ENCODE results near the gene FAM50A.

FAM50A gene

DNA sequence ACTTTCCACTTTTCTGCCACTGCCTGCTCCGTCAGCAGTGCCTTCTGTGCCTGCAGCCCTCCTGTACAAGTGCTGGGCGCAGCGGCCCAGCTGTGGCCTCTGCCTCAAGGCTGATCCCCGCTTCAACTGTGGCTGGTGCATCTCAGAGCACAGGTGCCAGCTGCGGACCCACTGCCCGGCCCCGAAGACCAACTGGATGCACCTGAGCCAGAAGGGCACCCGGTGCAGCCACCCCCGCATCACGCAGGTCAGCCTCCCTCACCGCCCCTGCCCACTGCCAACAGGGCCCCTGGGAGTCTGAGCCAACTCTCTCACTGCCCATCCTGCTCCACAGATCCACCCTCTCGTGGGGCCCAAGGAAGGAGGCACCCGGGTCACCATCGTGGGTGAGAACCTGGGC lies 21.7 kb downstream of the FAM50A start:
- Histone ChIP-seq H4K20me1 (ENCODE audit: low read depth, low read length) (no peaks in the 10 kb centered on the region), H3K4me3 (ENCODE audit: insufficient read depth, low read length, poor library complexity, severe bottlenecking) (no peak overlapping the region), H3K36me3 (ENCODE audit: low read length) (no peaks in the 10 kb centered on the region), H3K9me3 (ENCODE audit: insufficient read depth, low read length) (no peaks in the 10 kb centered on the region), H3K4me2 (ENCODE audit: low read depth, low read length, poor library complexity, severe bottlenecking) (no peak overlapping the region), H3K9me2 (replicated peaks; ENCODE audit: insufficient read depth, low read length) (no peaks in the 10 kb centered on the region), H3K27ac (ENCODE audit: low read depth, low read length) (no peak overlapping the region), H2AFZ (ENCODE audit: low read depth, low read length, severe bottlenecking) (no peak overlapping the region), H3K9ac (ENCODE audit: low read length) (no peak overlapping the region), H3K27me3 (ENCODE audit: low read length) (no peaks in the 10 kb centered on the region), H3K79me2 (ENCODE audit: insufficient read depth, low read length) (no peaks in the 10 kb centered on the region), H3F3A (ENCODE audit: insufficient read depth) (no peaks in the 10 kb centered on the region)
- no peak for TF ChIP-seq EZH2phosphoT487 (conservative IDR thresholded peaks at IDR 0.05; ENCODE audit: low read length)
- TF ChIP-seq, protein P1, sequence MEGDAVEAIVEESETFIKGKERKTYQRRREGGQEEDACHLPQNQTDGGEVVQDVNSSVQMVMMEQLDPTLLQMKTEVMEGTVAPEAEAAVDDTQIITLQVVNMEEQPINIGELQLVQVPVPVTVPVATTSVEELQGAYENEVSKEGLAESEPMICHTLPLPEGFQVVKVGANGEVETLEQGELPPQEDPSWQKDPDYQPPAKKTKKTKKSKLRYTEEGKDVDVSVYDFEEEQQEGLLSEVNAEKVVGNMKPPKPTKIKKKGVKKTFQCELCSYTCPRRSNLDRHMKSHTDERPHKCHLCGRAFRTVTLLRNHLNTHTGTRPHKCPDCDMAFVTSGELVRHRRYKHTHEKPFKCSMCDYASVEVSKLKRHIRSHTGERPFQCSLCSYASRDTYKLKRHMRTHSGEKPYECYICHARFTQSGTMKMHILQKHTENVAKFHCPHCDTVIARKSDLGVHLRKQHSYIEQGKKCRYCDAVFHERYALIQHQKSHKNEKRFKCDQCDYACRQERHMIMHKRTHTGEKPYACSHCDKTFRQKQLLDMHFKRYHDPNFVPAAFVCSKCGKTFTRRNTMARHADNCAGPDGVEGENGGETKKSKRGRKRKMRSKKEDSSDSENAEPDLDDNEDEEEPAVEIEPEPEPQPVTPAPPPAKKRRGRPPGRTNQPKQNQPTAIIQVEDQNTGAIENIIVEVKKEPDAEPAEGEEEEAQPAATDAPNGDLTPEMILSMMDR (IDR thresholded peaks at IDR 0.05; ENCODE audit: insufficient read depth, low read length, poor library complexity, severe bottlenecking) = no peak

DNA sequence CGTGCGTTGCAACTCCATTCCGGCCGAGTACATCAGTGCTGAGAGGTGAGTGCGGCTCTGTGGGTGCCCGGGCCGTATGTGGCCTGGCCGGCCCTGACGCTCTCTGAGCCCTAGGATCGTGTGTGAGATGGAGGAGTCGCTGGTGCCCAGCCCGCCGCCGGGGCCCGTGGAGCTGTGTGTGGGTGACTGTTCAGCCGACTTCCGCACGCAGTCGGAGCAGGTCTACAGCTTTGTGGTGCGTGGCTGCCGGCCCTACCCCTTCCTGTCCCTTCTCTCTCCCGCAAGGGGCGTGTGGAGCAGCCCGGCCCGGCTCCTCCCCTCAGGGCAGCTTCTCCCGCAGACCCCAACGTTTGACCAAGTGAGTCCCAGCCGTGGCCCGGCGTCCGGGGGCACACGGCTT lies 22.1 kb downstream of the FAM50A start:
- no peaks in the 10 kb centered on the region for H3K27me3 ChIP-seq (ENCODE audit: low read length)
- no peak overlapping the region for H3K27ac ChIP-seq (ENCODE audit: low read depth, low read length)
- no peaks in the 10 kb centered on the region for H3F3A ChIP-seq (ENCODE audit: insufficient read depth)
- no peak overlapping the region for H2AFZ ChIP-seq (ENCODE audit: low read depth, low read length, severe bottlenecking)
- no peaks in the 10 kb centered on the region for H3K36me3 ChIP-seq (ENCODE audit: low read length)
- TF ChIP-seq EZH2phosphoT487 (conservative IDR thresholded peaks at IDR 0.05; ENCODE audit: low read length) = no peak
- TF ChIP-seq, protein P1 (IDR thresholded peaks at IDR 0.05; ENCODE audit: insufficient read depth, low read length, poor library complexity, severe bottlenecking) = no peak
- H3K9ac ChIP-seq (ENCODE audit: low read length) = no peak overlapping the region
- no peaks in the 10 kb centered on the region for H4K20me1 ChIP-seq (ENCODE audit: low read depth, low read length)
- H3K79me2 ChIP-seq (ENCODE audit: insufficient read depth, low read length) = no peaks in the 10 kb centered on the region
- H3K9me2 ChIP-seq (replicated peaks; ENCODE audit: insufficient read depth, low read length) = no peaks in the 10 kb centered on the region
- no peak overlapping the region for H3K4me3 ChIP-seq (ENCODE audit: insufficient read depth, low read length, poor library complexity, severe bottlenecking)
- no peak overlapping the region for H3K4me2 ChIP-seq (ENCODE audit: low read depth, low read length, poor library complexity, severe bottlenecking)
- no peaks in the 10 kb centered on the region for H3K9me3 ChIP-seq (ENCODE audit: insufficient read depth, low read length)

DNA sequence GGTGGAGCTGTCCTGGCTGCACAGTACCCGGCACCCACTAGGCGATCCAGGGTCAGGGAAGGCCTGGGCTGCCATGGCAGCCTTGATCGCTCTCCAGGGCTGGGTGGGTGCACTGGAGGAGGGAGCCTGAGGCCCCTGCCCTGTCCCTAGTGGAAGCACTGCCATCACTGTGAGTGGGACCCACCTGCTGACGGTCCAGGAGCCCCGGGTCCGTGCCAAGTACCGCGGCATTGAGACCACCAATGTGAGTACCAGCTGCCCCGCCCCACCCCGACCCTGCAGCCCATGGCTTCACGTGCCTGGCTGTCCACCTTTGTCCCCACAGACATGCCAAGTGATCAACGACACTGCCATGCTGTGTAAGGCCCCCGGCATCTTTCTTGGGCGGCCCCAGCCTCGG lies 23.0 kb downstream of the FAM50A start:
- Histone ChIP-seq H4K20me1 (ENCODE audit: low read depth, low read length) (no peaks in the 10 kb centered on the region), H3K9me2 (replicated peaks; ENCODE audit: insufficient read depth, low read length) (no peaks in the 10 kb centered on the region), H3K9me3 (ENCODE audit: insufficient read depth, low read length) (no peaks in the 10 kb centered on the region), H2AFZ (ENCODE audit: low read depth, low read length, severe bottlenecking) (no peak overlapping the region), H3K79me2 (ENCODE audit: insufficient read depth, low read length) (no peaks in the 10 kb centered on the region), H3K27ac (ENCODE audit: low read depth, low read length) (no peak overlapping the region), H3K9ac (ENCODE audit: low read length) (no peak overlapping the region), H3K4me2 (ENCODE audit: low read depth, low read length, poor library complexity, severe bottlenecking) (no peak overlapping the region), H3K27me3 (ENCODE audit: low read length) (no peaks in the 10 kb centered on the region), H3K4me3 (ENCODE audit: insufficient read depth, low read length, poor library complexity, severe bottlenecking) (no peak overlapping the region), H3K36me3 (ENCODE audit: low read length) (no peaks in the 10 kb centered on the region), H3F3A (ENCODE audit: insufficient read depth) (no peaks in the 10 kb centered on the region)
- TF ChIP-seq EZH2phosphoT487 (conservative IDR thresholded peaks at IDR 0.05; ENCODE audit: low read length) = no peak
- TF ChIP-seq, protein P1 (IDR thresholded peaks at IDR 0.05; ENCODE audit: insufficient read depth, low read length, poor library complexity, severe bottlenecking) = no peak
